Measurements from ENCODE around the gene MEI1. TPM values are rescaled to one million over a fixed set of nuclear protein-coding genes. Genes with fewer than 3 reads are reported as not detected.
A peak's percentile ranks its signal among the peaks of the same experiment; 100 is the strongest.
"Not testable (repeated sequence)": the region's sequence is repeated elsewhere in the genome, so short reads cannot be mapped to it uniquely, and the experiment has no call there.

Gene MEI1
- polyA plus RNA-seq, 1 donor (not counting 4 experiments of a cell fraction or from before 2014, with no cell fraction given) = 0.10 TPM

- dilution Hi-C loops (cut with MboI; ENCODE audit: extremely low pct_ligation_motif_present, low sequenced_read_pairs) = no loop called here
- DNase-seq (ENCODE audit: low read depth, low spot score) = no peak
- no peaks in the 10 kb centered on the region for H3K9me1 ChIP-seq (ENCODE audit: control insufficient read depth, extremely low read depth, insufficient read depth, low read length)
- TF ChIP-seq, protein P1, sequence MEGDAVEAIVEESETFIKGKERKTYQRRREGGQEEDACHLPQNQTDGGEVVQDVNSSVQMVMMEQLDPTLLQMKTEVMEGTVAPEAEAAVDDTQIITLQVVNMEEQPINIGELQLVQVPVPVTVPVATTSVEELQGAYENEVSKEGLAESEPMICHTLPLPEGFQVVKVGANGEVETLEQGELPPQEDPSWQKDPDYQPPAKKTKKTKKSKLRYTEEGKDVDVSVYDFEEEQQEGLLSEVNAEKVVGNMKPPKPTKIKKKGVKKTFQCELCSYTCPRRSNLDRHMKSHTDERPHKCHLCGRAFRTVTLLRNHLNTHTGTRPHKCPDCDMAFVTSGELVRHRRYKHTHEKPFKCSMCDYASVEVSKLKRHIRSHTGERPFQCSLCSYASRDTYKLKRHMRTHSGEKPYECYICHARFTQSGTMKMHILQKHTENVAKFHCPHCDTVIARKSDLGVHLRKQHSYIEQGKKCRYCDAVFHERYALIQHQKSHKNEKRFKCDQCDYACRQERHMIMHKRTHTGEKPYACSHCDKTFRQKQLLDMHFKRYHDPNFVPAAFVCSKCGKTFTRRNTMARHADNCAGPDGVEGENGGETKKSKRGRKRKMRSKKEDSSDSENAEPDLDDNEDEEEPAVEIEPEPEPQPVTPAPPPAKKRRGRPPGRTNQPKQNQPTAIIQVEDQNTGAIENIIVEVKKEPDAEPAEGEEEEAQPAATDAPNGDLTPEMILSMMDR (optimal IDR thresholded peaks at IDR 0.05 in 1 of 3, IDR thresholded peaks at IDR 0.05 in 1 of 3, conservative IDR thresholded peaks at IDR 0.05 in 1 of 3; ENCODE audit: extremely low read depth in 1 of 3, insufficient read depth in 2 of 3, low read length in 3 of 3) = no peak
- no peak for TF ChIP-seq EZH2 (IDR thresholded peaks at IDR 0.05; ENCODE audit: low read length)
- H3K4me1 ChIP-seq (ENCODE audit: control insufficient read depth, extremely low read depth, insufficient read depth, low read length) = peaks cover 28% of the 10 kb centered on the region
- peaks cover 6% of the 10 kb centered on the region for H3K79me2 ChIP-seq (ENCODE audit: control insufficient read depth, insufficient read depth, low read length)
- no peak overlapping the region for H3K9ac ChIP-seq (ENCODE audit: control insufficient read depth, extremely low read depth, insufficient read depth, low read length)
- FAIRE-seq = no peak
- H3K9me3 ChIP-seq (ENCODE audit: control insufficient read depth, low read depth, low read length) = no peaks in the 10 kb centered on the region
- no peak overlapping the region for H3K27ac ChIP-seq (ENCODE audit: control insufficient read depth, insufficient read depth, low read length)
- no peak overlapping the region for H2AFZ ChIP-seq (ENCODE audit: control insufficient read depth, low read length)
- H3K36me3 ChIP-seq (ENCODE audit: control insufficient read depth in 2 of 2, extremely low read depth in 1 of 2, insufficient read depth in 2 of 2, low read length in 2 of 2) = peaks cover 17 to 38% of the 10 kb centered on the region in 2 experiments
- no peaks in the 10 kb centered on the region for H4K20me1 ChIP-seq (ENCODE audit: control insufficient read depth, extremely low read depth, insufficient read depth, low read length)
- no peak overlapping the region for H3K4me2 ChIP-seq (ENCODE audit: control insufficient read depth, extremely low read depth, insufficient read depth, low read depth, low read length)
- H3K4me3 ChIP-seq (ENCODE audit: control insufficient read depth in 2 of 3, extremely low read depth in 1 of 3, insufficient read depth in 2 of 3, low read depth in 1 of 3, low read length in 3 of 3) = no peak overlapping the region
- H3K27me3 ChIP-seq (ENCODE audit: control insufficient read depth, extremely low read depth, insufficient read depth, low read length) = no peaks in the 10 kb centered on the region
These were observed 34.4 kb upstream of the MEI1 start for GRCh38 chr22:41664951-41665350.

DNA sequence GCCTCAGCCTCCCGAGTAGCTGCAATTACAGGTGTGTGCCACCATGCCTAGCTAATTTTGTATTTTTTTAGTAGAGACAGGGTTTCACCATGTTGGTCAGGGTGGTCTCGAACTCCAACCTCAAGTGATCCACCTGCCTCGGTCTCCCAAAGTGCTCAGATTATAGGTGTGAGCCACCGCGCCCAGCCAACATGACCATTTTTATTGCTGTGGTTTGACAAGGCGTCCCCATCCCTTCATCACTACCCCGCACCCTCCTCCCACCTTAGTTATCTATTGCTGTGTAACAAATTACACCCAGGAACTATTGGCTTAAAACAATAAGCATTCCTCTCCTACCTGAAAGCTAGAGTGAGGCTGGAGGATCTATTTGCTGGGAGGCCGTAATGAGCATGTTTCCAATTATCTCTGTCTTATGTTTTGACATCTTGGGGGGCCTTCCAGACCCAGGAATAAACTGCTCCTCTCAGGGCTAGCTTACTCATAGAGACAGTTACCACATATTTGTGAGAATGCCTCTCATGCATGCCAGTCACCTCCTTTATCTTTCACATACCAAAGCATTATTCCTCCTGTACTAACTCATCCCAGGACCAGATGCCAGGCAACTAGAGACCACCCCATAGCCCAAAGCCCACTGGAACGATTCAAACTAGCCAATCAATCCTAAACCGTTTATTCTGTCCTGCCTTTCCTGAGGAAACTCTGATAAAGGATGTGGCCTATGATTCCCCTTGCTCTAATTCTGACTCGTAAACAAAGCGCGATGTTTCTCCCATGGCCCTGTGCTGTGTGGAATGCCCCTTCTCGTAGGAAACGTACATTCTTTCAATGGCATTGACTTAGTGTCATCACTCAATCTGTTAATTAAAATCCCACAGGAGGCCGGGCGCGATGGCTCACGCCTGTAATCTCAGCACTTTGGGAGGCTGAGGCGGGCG lies 30.1 kb upstream of the MEI1 start:
- DNase-seq (ENCODE audit: low read depth, low spot score) = no peak
- Histone ChIP-seq H3K9me3 (ENCODE audit: control insufficient read depth, low read depth, low read length) (no peaks in the 10 kb centered on the region), H3K4me3 (ENCODE audit: control insufficient read depth in 2 of 3, extremely low read depth in 1 of 3, insufficient read depth in 2 of 3, low read depth in 1 of 3, low read length in 3 of 3) (no peak overlapping the region), H3K36me3 (ENCODE audit: control insufficient read depth in 2 of 2, extremely low read depth in 1 of 2, insufficient read depth in 2 of 2, low read length in 2 of 2) (peaks cover 10 to 18% of the 10 kb centered on the region in 2 experiments), H3K27ac (ENCODE audit: control insufficient read depth, insufficient read depth, low read length) (peak overlapping the region; percentile 11), H3K27me3 (ENCODE audit: control insufficient read depth, extremely low read depth, insufficient read depth, low read length) (no peaks in the 10 kb centered on the region), H3K9ac (ENCODE audit: control insufficient read depth, extremely low read depth, insufficient read depth, low read length) (no peak overlapping the region), H3K79me2 (ENCODE audit: control insufficient read depth, insufficient read depth, low read length) (peaks cover 18% of the 10 kb centered on the region), H4K20me1 (ENCODE audit: control insufficient read depth, extremely low read depth, insufficient read depth, low read length) (no peaks in the 10 kb centered on the region), H3K4me1 (ENCODE audit: control insufficient read depth, extremely low read depth, insufficient read depth, low read length) (peaks cover 25% of the 10 kb centered on the region), H3K4me2 (ENCODE audit: control insufficient read depth, extremely low read depth, insufficient read depth, low read depth, low read length) (no peak overlapping the region), H3K9me1 (ENCODE audit: control insufficient read depth, extremely low read depth, insufficient read depth, low read length) (no peaks in the 10 kb centered on the region), H2AFZ (ENCODE audit: control insufficient read depth, low read length) (no peak overlapping the region)
- FAIRE-seq = no peak
- dilution Hi-C loops (cut with MboI; ENCODE audit: extremely low pct_ligation_motif_present, low sequenced_read_pairs) = no loop called here
- TF ChIP-seq EZH2 (IDR thresholded peaks at IDR 0.05; ENCODE audit: low read length) = no peak
- TF ChIP-seq, protein P1 (optimal IDR thresholded peaks at IDR 0.05 in 1 of 3, IDR thresholded peaks at IDR 0.05 in 1 of 3, conservative IDR thresholded peaks at IDR 0.05 in 1 of 3; ENCODE audit: extremely low read depth in 1 of 3, insufficient read depth in 2 of 3, low read length in 3 of 3) = no peak

DNA sequence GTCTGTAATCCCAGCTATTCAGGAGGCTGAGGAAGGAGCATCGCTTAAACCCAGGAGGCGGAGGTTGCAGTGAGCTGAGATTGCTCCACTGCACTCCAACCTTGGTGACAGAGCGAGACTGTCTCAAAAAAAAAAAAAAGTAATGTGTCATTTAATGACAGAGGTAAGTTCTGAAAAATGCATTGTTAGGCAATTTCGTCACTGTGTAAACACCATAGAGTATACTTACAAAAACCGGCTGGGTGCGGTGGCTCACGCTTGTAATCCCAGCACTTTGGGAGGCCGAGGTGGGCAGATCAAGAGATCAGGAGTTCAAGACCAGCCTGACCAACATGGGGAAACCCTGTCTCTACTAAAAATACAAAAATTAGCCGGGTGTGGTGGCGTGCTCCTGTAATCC lies 27.2 kb upstream of the MEI1 start:
- H4K20me1 ChIP-seq (ENCODE audit: control insufficient read depth, extremely low read depth, insufficient read depth, low read length); H3K27me3 ChIP-seq (ENCODE audit: control insufficient read depth, extremely low read depth, insufficient read depth, low read length); H2AFZ ChIP-seq (ENCODE audit: control insufficient read depth, low read length); H3K9ac ChIP-seq (ENCODE audit: control insufficient read depth, extremely low read depth, insufficient read depth, low read length); H3K4me3 ChIP-seq (ENCODE audit: control insufficient read depth in 2 of 3, extremely low read depth in 1 of 3, insufficient read depth in 2 of 3, low read depth in 1 of 3, low read length in 3 of 3); H3K4me2 ChIP-seq (ENCODE audit: control insufficient read depth, extremely low read depth, insufficient read depth, low read depth, low read length); dilution Hi-C loops (cut with MboI; ENCODE audit: extremely low pct_ligation_motif_present, low sequenced_read_pairs); H3K9me3 ChIP-seq (ENCODE audit: control insufficient read depth, low read depth, low read length); H3K27ac ChIP-seq (ENCODE audit: control insufficient read depth, insufficient read depth, low read length); FAIRE-seq; H3K9me1 ChIP-seq (ENCODE audit: control insufficient read depth, extremely low read depth, insufficient read depth, low read length); DNase-seq (ENCODE audit: low read depth, low spot score): not testable (repeated sequence)
- peaks cover 14% of the 10 kb centered on the region for H3K4me1 ChIP-seq (ENCODE audit: control insufficient read depth, extremely low read depth, insufficient read depth, low read length)
- H3K79me2 ChIP-seq (ENCODE audit: control insufficient read depth, insufficient read depth, low read length) = peaks cover 31% of the 10 kb centered on the region
- peaks cover 12 to 17% of the 10 kb centered on the region in 2 experiments for H3K36me3 ChIP-seq (ENCODE audit: control insufficient read depth in 2 of 2, extremely low read depth in 1 of 2, insufficient read depth in 2 of 2, low read length in 2 of 2)
